Measurements from ENCODE around the gene TPM2. TPM values are rescaled to one million over a fixed set of nuclear protein-coding genes. Genes with fewer than 3 reads are reported as not detected.

The TPM2 gene
- total and polyA plus RNA-seq, 10 of the 15 experiments (the other 5 are each of a cell fraction or from before 2014, with no cell fraction given), result 0.11 to 9.3 (median 1.1) TPM

GRCh38 chr9:35714579-35715252 is 25.0 kb upstream of the TPM2 start:
- peaks cover 56 to 65% of the 10 kb centered on the region in 2 experiments for H3K36me3 ChIP-seq (ENCODE audit: control insufficient read depth in 2 of 2, insufficient read depth in 2 of 2, low read length in 1 of 2)
- FAIRE-seq (no peak), DNase-seq (ENCODE audit: low read depth, low spot score) (no peak), ATAC-seq (no peak)
- ChIA-PET RAD21 (ENCODE audit: unreplicated experiment) (no interaction called here), POLR2A (interaction anchor here (0.8 to 1.7 kb wide), 6 partner anchors 8 to 50 kb away, joined by 3 to 6 read pairs (median 3); partner anchors contain the start of gene ARHGEF39), SMC1A (ENCODE audit: uncharacterized antibody, unreplicated experiment) (interaction anchor here (2.0 kb wide), 1 partner anchor 13 kb away, joined by 9 read pairs; no protein-coding TSS in a partner anchor), CTCF (interaction anchor here (0.8 to 1.6 kb wide), 3 partner anchors 17 to 42 kb away, joined by 3 read pairs; partner anchors contain the start of gene TLN1)
- H4K20me1 ChIP-seq (ENCODE audit: control insufficient read depth, insufficient read depth), result no peaks in the 10 kb centered on the region
- intact Hi-C loops (cut with micrococcal nuclease; ENCODE audit: unreplicated experiment) (no loop called here), in situ Hi-C loops (cut with MboI) (no loop called here)
- H3K4me2 ChIP-seq (ENCODE audit: control insufficient read depth, insufficient read depth), result no peak overlapping the region
- H2AFZ ChIP-seq (ENCODE audit: control insufficient read depth, low read depth, low read length), result no peak overlapping the region
- peaks cover 14% of the 10 kb centered on the region for H3K4me1 ChIP-seq (ENCODE audit: control insufficient read depth, insufficient read depth, low read length)
- TF ChIP-seq SMAD1 (IDR thresholded peaks at IDR 0.05; ENCODE audit: low read depth, partially characterized antibody), result no peak
- TF ChIP-seq IKZF2 (IDR thresholded peaks at IDR 0.05), result no peak
- TF ChIP-seq SREBF1 (IDR thresholded peaks at IDR 0.05; ENCODE audit: low read length), result no peak
- TF ChIP-seq RCOR1 (conservative IDR thresholded peaks at IDR 0.05; ENCODE audit: low read depth, low read length), result no peak
- TF ChIP-seq MEF2B (IDR thresholded peaks at IDR 0.05; ENCODE audit: partially characterized antibody, poor library complexity, severe bottlenecking), result no peak
- H3K27ac ChIP-seq (ENCODE audit: control insufficient read depth, insufficient read depth), result no peak overlapping the region
- WGBS (ENCODE audit: insufficient coverage, insufficient replicate concordance, low lambda C conversion rate, missing lambda C conversion rate), result 97% methylated on average over 13 of the region's 13 CpGs
- H3K27me3 ChIP-seq (replicated peaks in 1 of 2; ENCODE audit: control insufficient read depth in 2 of 2, insufficient read depth in 2 of 2, low read length in 1 of 2), result no peaks in the 10 kb centered on the region
- no peak overlapping the region for H3K4me3 ChIP-seq
- BruUV-seq (replicated peaks), result no TSS peak
- no peak overlapping the region for H3K9ac ChIP-seq (ENCODE audit: control insufficient read depth, insufficient read depth, low read length)
- H3K9me3 ChIP-seq (replicated peaks; ENCODE audit: control insufficient read depth, insufficient read depth, low read length), result no peaks in the 10 kb centered on the region
- H3K79me2 ChIP-seq (ENCODE audit: control insufficient read depth, insufficient read depth, low read length), result no peaks in the 10 kb centered on the region

- intact Hi-C loops (cut with micrococcal nuclease; ENCODE audit: unreplicated experiment), result no loop called here
- no peaks in the 10 kb centered on the region for H3K79me2 ChIP-seq (ENCODE audit: control insufficient read depth, insufficient read depth, low read length)
- no peak overlapping the region for H3K4me2 ChIP-seq (ENCODE audit: control insufficient read depth, insufficient read depth)
- no peak overlapping the region for H3K27ac ChIP-seq (ENCODE audit: control insufficient read depth, insufficient read depth)
- TF ChIP-seq BHLHE40 (IDR thresholded peaks at IDR 0.05; ENCODE audit: borderline replicate concordance in 1 of 2, low read depth in 2 of 2, low read length in 1 of 2) (no peak), POLR2A (IDR thresholded peaks at IDR 0.05; ENCODE audit: low read depth, low read length) (peak; percentile 25; the same call in 1 of the 2 replicates)
- no peaks in the 10 kb centered on the region for H4K20me1 ChIP-seq (ENCODE audit: control insufficient read depth, insufficient read depth)
- no peak for FAIRE-seq
- no peak for ATAC-seq
- POLR2A ChIA-PET, result interaction anchor here (1.0 to 1.1 kb wide), 2 partner anchors 17 to 49 kb away, joined by 3 read pairs; partner anchors contain the start of gene ARHGEF39
- no peaks in the 10 kb centered on the region for H3K9me3 ChIP-seq (replicated peaks; ENCODE audit: control insufficient read depth, insufficient read depth, low read length)
- no peak overlapping the region for H3K4me3 ChIP-seq
- in situ Hi-C loops (cut with MboI), result no loop called here
- H3K27me3 ChIP-seq (replicated peaks in 1 of 2; ENCODE audit: control insufficient read depth in 2 of 2, insufficient read depth in 2 of 2, low read length in 1 of 2), result no peaks in the 10 kb centered on the region
- RAD21 ChIA-PET (ENCODE audit: unreplicated experiment), result no interaction called here
- H2AFZ ChIP-seq (ENCODE audit: control insufficient read depth, low read depth, low read length), result no peak overlapping the region
- DNase-seq (ENCODE audit: low read depth, low spot score), result no peak
- 97% methylated on average over 6 of the region's 6 CpGs for WGBS (ENCODE audit: insufficient coverage, insufficient replicate concordance, low lambda C conversion rate, missing lambda C conversion rate)
- SMC1A ChIA-PET (ENCODE audit: uncharacterized antibody, unreplicated experiment), result interaction anchor here (1.0 to 2.3 kb wide), 3 partner anchors 14 to 53 kb away, joined by 4 to 9 read pairs (median 7); no protein-coding TSS in a partner anchor
- H3K36me3 ChIP-seq (ENCODE audit: control insufficient read depth in 2 of 2, insufficient read depth in 2 of 2, low read length in 1 of 2), result peaks cover 50 to 63% of the 10 kb centered on the region in 2 experiments
- peaks cover 14% of the 10 kb centered on the region for H3K4me1 ChIP-seq (ENCODE audit: control insufficient read depth, insufficient read depth, low read length)
- no TSS peak for BruUV-seq (replicated peaks)
- no peak overlapping the region for H3K9ac ChIP-seq (ENCODE audit: control insufficient read depth, insufficient read depth, low read length)
- CTCF ChIA-PET, result interaction anchor here (1.1 to 5.1 kb wide), 3 partner anchors 16 to 18 kb away, joined by 3 to 30 read pairs (median 4); partner anchors contain the start of gene TLN1
Observed at GRCh38 chr9:35714123-35714522, 24.4 kb upstream of the TPM2 start.
